K562 (cell line): ENCODE measurements around the gene GRM5.

Experiments
- C11orf30 ChIP-seq: fragments of 450-650 bp; IDR thresholded peaks from 2 replicates; pipeline ENCODE4 v1.6.1; 2016; ENCODE audit warnings: low read depth, mild to moderate bottlenecking
- CHD2 ChIP-seq: IDR thresholded peaks from 2 replicates; pipeline ENCODE4 v1.6.1; 2011; ENCODE audit warnings: low read depth, low read length
- CREB1 ChIP-seq, 2 experiments: sonication (generic) in 1 of 2; formaldehyde crosslinking in 1 of 2; IDR thresholded peaks; 2 replicates each; pipeline versions ENCODE4 v1.6.1 to v1.8.0; 2012 to 2022; ENCODE audit warnings: inconsistent platforms in 1 of 2, mild to moderate bottlenecking in 1 of 2, missing genetic modification reagents in 1 of 2, moderate library complexity in 1 of 2
- HMG20A ChIP-seq: fragments of 450-650 bp; formaldehyde crosslinking; conservative IDR thresholded peaks from 2 replicates; pipeline ENCODE4 v1.4.0; 2020; ENCODE audit warnings: mild to moderate bottlenecking, mixed read lengths
- RAD21 ChIP-seq, 2 experiments: fragments of 250-450 bp in 1 of 2; fragments of 450-650 bp in 1 of 2; sonication (Bioruptor Pico) in 1 of 2; formaldehyde crosslinking in 1 of 2; IDR thresholded peaks in 1 of 2; conservative IDR thresholded peaks in 1 of 2; 2 replicates each; pipeline versions ENCODE4 v1.4.0 to v1.8.0; 2020 to 2022; ENCODE audit warnings: mild to moderate bottlenecking in 2 of 2, moderate library complexity in 1 of 2
- TEAD1 ChIP-seq, 2 experiments: fragments of 450-650 bp in 1 of 2; sonication (generic) in 1 of 2; formaldehyde crosslinking; IDR thresholded peaks; 2 replicates each; pipeline versions ENCODE4 v1.4.0 to v1.8.0; 2020 to 2022; ENCODE audit warnings: mild to moderate bottlenecking in 2 of 2, missing genetic modification reagents in 1 of 2
- TF ChIP-seq, protein P1 (sequence below): sonication (generic); formaldehyde crosslinking; IDR thresholded peaks from 2 replicates; pipeline ENCODE4 v1.8.1; 2022; ENCODE audit warnings: missing genetic modification reagents
- TF ChIP-seq, protein P2 (sequence below), 3 experiments: IDR thresholded peaks in 2 of 3; conservative IDR thresholded peaks in 1 of 3; 2 replicates each; pipeline ENCODE4 v1.5.1; 2011 to 2012; ENCODE audit warnings: low read length in 3 of 3, mild to moderate bottlenecking in 3 of 3, control low read depth in 2 of 3, improper control_type of control experiment in 1 of 3, inconsistent platforms in 1 of 3, low read depth in 1 of 3, mixed read lengths in 1 of 3, moderate library complexity in 1 of 3; ENCODE audit not compliant: insufficient read depth in 2 of 3
- TF ChIP-seq, protein P3 (sequence below): fragments of 450-650 bp; formaldehyde crosslinking; IDR thresholded peaks from 2 replicates; pipeline ENCODE4 v1.4.0; 2020; ENCODE audit warnings: mild to moderate bottlenecking, moderate library complexity

DNA sequence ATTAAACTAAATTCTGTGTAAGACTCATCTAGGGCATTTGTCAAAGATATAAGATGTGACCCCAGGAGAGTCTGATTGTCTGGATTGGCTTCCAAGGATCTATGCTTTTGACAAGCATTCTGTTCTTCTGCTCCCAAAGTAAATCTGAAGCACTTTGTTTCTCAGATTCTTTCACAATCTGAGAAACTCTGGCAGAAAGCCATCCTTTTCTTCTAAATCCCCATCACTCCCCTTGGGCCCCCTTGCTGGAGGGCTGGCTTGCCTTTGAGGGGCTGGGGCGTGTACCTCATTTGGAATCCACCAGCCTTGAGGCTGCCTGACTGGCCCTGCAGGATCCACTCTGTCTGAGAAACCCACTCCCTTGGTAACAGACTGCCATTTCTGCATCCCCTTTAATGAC lies 554.8 kb downstream of the GRM5 start:
- TF ChIP-seq TEAD1 (CRISPR knock-in tag; IDR thresholded peaks at IDR 0.05) (no peak), HMG20A (CRISPR knock-in tag) (no peak), CHD2 (no peak), CREB1 (IDR thresholded peaks at IDR 0.05) (no peak), CREB1 (CRISPR knock-in tag; IDR thresholded peaks at IDR 0.05) (no peak), C11orf30 (no peak), RAD21 (CRISPR knock-in tag; conservative IDR thresholded peaks at IDR 0.05 in 1 of 2, IDR thresholded peaks at IDR 0.05 in 1 of 2) (no peak)
- TF ChIP-seq, protein P1, sequence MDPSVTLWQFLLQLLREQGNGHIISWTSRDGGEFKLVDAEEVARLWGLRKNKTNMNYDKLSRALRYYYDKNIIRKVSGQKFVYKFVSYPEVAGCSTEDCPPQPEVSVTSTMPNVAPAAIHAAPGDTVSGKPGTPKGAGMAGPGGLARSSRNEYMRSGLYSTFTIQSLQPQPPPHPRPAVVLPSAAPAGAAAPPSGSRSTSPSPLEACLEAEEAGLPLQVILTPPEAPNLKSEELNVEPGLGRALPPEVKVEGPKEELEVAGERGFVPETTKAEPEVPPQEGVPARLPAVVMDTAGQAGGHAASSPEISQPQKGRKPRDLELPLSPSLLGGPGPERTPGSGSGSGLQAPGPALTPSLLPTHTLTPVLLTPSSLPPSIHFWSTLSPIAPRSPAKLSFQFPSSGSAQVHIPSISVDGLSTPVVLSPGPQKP (CRISPR knock-in tag) = no peak
- TF ChIP-seq, protein P2, sequence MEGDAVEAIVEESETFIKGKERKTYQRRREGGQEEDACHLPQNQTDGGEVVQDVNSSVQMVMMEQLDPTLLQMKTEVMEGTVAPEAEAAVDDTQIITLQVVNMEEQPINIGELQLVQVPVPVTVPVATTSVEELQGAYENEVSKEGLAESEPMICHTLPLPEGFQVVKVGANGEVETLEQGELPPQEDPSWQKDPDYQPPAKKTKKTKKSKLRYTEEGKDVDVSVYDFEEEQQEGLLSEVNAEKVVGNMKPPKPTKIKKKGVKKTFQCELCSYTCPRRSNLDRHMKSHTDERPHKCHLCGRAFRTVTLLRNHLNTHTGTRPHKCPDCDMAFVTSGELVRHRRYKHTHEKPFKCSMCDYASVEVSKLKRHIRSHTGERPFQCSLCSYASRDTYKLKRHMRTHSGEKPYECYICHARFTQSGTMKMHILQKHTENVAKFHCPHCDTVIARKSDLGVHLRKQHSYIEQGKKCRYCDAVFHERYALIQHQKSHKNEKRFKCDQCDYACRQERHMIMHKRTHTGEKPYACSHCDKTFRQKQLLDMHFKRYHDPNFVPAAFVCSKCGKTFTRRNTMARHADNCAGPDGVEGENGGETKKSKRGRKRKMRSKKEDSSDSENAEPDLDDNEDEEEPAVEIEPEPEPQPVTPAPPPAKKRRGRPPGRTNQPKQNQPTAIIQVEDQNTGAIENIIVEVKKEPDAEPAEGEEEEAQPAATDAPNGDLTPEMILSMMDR (IDR thresholded peaks at IDR 0.05 in 2 of 3, conservative IDR thresholded peaks at IDR 0.05 in 1 of 3; ENCODE audit: insufficient read depth in 2 of 3, low read depth in 1 of 3, low read length in 3 of 3) = no peak
- TF ChIP-seq, protein P3, sequence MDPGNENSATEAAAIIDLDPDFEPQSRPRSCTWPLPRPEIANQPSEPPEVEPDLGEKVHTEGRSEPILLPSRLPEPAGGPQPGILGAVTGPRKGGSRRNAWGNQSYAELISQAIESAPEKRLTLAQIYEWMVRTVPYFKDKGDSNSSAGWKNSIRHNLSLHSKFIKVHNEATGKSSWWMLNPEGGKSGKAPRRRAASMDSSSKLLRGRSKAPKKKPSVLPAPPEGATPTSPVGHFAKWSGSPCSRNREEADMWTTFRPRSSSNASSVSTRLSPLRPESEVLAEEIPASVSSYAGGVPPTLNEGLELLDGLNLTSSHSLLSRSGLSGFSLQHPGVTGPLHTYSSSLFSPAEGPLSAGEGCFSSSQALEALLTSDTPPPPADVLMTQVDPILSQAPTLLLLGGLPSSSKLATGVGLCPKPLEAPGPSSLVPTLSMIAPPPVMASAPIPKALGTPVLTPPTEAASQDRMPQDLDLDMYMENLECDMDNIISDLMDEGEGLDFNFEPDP (CRISPR knock-in tag) = no peak
